Activated CD4-positive, CD25-positive, alpha-beta regulatory T cell treated with anti-CD3 and anti-CD28 coated beads, Interleukin-2, amount 50 U/mL, for 72 hours (primary cell): ENCODE results near the gene SGK1.
"Not testable (repeated sequence)": the region's sequence is repeated elsewhere in the genome, so short reads cannot be mapped to it uniquely, and the experiment has no call there.

ENCODE experiments used
- DNase-seq: peaks from one replicate; pipeline ENCODE4 v3.0.0; 2021

The SGK1 gene

GRCh38 chr6:134299236-134299635, 18.7 kb downstream of the SGK1 start:
- DNase-seq = no peak

- no peak for DNase-seq
Observed at GRCh38 chr6:134296762-134297161, 21.1 kb downstream of the SGK1 start.

- no peak for DNase-seq
Observed at GRCh38 chr6:134295953-134296553, 21.9 kb downstream of the SGK1 start.

GRCh38 chr6:134293659-134294161, 24.2 kb downstream of the SGK1 start:
- DNase-seq = no peak

GRCh38 chr6:134291156-134291555, 26.8 kb downstream of the SGK1 start:
- DNase-seq = no peak

GRCh38 chr6:134289204-134289575, 28.7 kb downstream of the SGK1 start:
- no peak for DNase-seq

- DNase-seq = no peak
Observed at GRCh38 chr6:134288538-134289203, 29.2 kb downstream of the SGK1 start.

GRCh38 chr6:134287859-134288537, 29.9 kb downstream of the SGK1 start:
- DNase-seq = no peak

- no peak for DNase-seq
Observed at GRCh38 chr6:134282816-134283215, 35.1 kb downstream of the SGK1 start.

- no peak for DNase-seq
Observed at GRCh38 chr6:134281388-134281787, 36.5 kb downstream of the SGK1 start.

- DNase-seq = no peak
Observed at GRCh38 chr6:134278000-134278399, 39.9 kb downstream of the SGK1 start.

GRCh38 chr6:134276891-134277377, 41.0 kb downstream of the SGK1 start:
- DNase-seq = not testable (repeated sequence)

GRCh38 chr6:134272374-134272773, 45.5 kb downstream of the SGK1 start:
- DNase-seq = no peak

GRCh38 chr6:134267917-134268361, 50.0 kb downstream of the SGK1 start:
- DNase-seq = no peak

GRCh38 chr6:134266776-134267175, 51.1 kb downstream of the SGK1 start:
- DNase-seq = no peak

- no peak for DNase-seq
Observed at GRCh38 chr6:134261766-134262165, 56.1 kb downstream of the SGK1 start.

GRCh38 chr6:134258849-134259306, 59.0 kb downstream of the SGK1 start:
- DNase-seq = no peak

GRCh38 chr6:134257516-134257915, 60.4 kb downstream of the SGK1 start:
- no peak for DNase-seq

- no peak for DNase-seq
Observed at GRCh38 chr6:134256862-134257261, 61.0 kb downstream of the SGK1 start.

- DNase-seq = not testable (repeated sequence)
Observed at GRCh38 chr6:134255280-134255679, 62.6 kb downstream of the SGK1 start.

- DNase-seq = no peak
Observed at GRCh38 chr6:134254118-134254517, 63.8 kb downstream of the SGK1 start.

GRCh38 chr6:134253681-134254080, 64.2 kb downstream of the SGK1 start:
- no peak for DNase-seq

GRCh38 chr6:134251320-134251719, 66.6 kb downstream of the SGK1 start:
- DNase-seq = no peak

GRCh38 chr6:134250776-134251175, 67.1 kb downstream of the SGK1 start:
- DNase-seq = no peak
